Astrocyte (in vitro differentiated cells and primary cell): ENCODE results near the gene C14orf119.

ENCODE experiments used
- EZH2 ChIP-seq: IDR thresholded peaks from 2 replicates; pipeline ENCODE4 v1.6.1; 2012; ENCODE audit warnings: mild to moderate bottlenecking, low read length, inconsistent platforms; ENCODE audit not compliant: insufficient read depth
- TF ChIP-seq, protein P1 (sequence below): IDR thresholded peaks from 2 replicates; pipeline ENCODE4 v1.5.1; 2011; ENCODE audit warnings: low read depth, mild to moderate bottlenecking, inconsistent platforms, low read length, moderate library complexity; ENCODE audit not compliant: insufficient read depth

DNA sequence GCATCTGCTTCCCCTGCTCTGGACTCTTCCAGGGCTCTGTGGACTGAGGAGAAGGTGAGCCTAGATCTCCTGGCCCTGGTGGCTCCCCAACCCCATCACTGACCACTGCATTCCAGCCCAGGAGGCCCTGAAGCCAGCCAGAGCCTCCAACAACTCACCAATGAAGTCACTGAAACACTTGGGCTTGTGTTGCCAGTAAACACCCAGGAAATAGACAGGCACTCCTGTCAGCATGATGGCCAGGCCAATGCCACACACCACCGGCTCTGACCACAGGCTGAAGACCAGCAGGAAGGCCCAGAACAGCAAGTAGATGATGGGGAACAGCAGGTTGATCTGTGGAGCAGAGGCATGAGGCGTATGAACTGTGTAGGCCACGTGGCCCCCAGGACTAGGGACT, 32.6 kb downstream of the C14orf119 start:
- TF ChIP-seq, protein P1, sequence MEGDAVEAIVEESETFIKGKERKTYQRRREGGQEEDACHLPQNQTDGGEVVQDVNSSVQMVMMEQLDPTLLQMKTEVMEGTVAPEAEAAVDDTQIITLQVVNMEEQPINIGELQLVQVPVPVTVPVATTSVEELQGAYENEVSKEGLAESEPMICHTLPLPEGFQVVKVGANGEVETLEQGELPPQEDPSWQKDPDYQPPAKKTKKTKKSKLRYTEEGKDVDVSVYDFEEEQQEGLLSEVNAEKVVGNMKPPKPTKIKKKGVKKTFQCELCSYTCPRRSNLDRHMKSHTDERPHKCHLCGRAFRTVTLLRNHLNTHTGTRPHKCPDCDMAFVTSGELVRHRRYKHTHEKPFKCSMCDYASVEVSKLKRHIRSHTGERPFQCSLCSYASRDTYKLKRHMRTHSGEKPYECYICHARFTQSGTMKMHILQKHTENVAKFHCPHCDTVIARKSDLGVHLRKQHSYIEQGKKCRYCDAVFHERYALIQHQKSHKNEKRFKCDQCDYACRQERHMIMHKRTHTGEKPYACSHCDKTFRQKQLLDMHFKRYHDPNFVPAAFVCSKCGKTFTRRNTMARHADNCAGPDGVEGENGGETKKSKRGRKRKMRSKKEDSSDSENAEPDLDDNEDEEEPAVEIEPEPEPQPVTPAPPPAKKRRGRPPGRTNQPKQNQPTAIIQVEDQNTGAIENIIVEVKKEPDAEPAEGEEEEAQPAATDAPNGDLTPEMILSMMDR, result no peak
- TF ChIP-seq EZH2, result no peak
